Stimulated activated CD4-positive, alpha-beta T cell treated with anti-CD3 and anti-CD28 coated beads, Interleukin-1b, Interleukin-23, amount 100 ng/mL, for 24 hours (primary cell): ENCODE results near the gene KREMEN2.

Experiments
- DNase-seq, 4 experiments: peaks; one replicate each; pipeline ENCODE4 v3.0.0-alpha.2; 2020; ENCODE audit warnings: low read depth in 4 of 4, low spot score in 1 of 4

The KREMEN2 gene

GRCh38 chr16:2964475-2965336 is 631 bp downstream of the KREMEN2 start:
- DNase-seq, result peak in 1 of 4 experiments; percentile 59

GRCh38 chr16:2966043-2966807 is 2.1 kb downstream of the KREMEN2 start:
- DNase-seq, result no peak

- DNase-seq, result no peak
Measured at GRCh38 chr16:2966808-2967191, 2.7 kb downstream of the KREMEN2 start.

DNA sequence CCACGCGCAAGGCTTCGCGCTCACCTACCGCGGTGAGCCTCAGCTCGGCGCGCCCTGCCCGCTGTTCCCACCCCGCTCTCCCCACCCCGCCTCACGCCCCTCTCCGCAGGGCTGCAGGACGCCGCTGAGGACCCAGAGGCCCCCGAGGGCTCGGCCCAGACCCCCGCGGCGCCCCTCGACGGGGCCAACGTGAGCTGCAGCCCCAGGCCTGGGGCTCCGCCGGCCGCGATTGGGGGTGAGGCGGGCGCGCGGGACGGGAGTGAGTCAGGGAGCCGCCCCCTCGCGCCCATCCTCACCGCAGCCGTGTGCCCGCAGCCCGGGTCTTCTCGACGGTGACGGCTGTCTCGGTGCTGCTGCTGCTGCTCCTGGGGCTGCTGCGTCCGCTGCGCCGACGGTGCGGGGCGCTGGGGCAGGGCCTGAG is 3.1 kb downstream of the KREMEN2 start:
- no peak for DNase-seq

DNA sequence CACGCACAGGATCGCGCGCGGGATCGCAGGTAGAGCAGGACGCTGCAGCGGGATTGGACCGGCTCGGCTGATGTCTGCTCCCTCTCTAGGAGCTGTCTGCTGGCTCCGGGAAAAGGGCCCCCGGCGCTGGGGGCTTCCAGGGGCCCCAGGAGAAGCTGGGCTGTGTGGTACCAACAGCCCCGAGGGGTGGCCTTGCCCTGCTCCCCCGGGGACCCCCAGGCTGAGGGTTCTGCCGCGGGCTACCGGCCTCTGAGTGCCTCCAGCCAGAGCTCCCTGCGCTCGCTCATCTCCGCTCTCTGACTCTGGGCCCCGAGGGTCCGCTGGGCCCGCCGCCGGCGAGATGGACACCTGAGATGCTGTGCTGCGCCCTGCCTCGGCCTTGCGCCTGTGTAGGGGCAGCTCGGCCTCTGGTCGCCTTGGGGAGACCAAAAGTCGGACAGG is 3.7 kb downstream of the KREMEN2 start:
- no peak for DNase-seq

DNA sequence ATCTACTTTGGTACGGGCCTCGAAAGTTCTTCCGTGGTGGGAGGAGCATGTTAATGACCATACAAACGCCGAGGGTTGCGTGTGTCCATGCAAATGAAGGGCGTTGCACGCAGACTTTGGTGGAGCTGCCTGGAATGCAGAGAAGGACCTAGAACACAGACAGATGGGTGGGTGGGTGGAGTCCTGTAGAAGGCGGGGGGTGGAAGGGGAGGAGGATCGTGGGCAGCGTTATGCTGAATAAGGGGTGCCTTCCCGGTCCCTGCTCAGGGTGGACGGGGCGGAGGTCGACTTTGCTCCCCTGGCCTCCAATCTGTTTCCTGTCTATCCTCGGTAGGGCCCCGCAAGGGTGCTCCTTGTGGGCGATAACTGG is 4.3 kb downstream of the KREMEN2 start:
- no peak for DNase-seq

DNA sequence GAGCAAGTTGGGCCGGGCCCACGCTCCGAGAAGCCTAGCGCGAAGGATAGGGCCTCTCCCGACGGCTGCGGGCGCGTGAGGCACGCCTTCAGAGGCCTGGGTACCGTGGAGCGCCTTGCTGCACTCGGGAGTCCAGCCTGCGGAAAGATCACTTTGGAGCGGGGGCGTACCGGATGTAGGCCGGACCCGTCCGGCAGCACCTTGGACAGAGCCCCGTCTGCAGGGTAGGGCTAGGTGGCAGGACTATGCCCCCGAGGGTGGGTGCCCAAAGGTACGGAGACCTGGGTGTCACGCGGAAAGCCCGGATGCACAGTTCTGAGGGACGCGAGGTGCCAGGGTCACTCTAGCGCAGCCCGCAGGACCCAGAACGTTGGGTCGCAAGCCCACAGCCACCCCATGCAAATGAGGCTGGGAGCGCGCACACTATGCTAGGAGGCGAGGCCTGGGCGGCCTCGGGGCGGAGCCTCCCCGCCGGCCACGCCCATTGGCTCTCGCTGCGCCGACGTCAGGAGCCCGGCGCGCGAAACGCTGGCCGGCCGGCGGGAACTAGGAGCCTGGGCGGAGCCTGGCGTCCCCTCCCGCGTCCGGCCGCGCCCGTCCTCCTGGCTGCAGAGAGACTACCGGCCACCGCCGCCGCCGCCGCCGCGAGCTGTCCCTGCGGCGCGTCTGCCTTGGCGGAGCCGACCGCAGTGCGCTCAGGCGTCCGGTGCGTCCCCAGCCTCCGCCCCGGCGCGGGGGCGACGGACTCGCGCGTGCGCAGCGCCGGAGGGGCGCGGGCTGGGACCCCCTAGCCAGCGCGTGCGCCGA is 4.9 kb downstream of the KREMEN2 start, which contains the start of gene PAQR4:
Gene PAQR4, plus strand, starts transcription at position 611 of the 807 bp plus-strand sequence. CDS start 327 bp downstream, outside the sequence.
- DNase-seq, result peak; percentile 54 to 83 (median 70)

DNA sequence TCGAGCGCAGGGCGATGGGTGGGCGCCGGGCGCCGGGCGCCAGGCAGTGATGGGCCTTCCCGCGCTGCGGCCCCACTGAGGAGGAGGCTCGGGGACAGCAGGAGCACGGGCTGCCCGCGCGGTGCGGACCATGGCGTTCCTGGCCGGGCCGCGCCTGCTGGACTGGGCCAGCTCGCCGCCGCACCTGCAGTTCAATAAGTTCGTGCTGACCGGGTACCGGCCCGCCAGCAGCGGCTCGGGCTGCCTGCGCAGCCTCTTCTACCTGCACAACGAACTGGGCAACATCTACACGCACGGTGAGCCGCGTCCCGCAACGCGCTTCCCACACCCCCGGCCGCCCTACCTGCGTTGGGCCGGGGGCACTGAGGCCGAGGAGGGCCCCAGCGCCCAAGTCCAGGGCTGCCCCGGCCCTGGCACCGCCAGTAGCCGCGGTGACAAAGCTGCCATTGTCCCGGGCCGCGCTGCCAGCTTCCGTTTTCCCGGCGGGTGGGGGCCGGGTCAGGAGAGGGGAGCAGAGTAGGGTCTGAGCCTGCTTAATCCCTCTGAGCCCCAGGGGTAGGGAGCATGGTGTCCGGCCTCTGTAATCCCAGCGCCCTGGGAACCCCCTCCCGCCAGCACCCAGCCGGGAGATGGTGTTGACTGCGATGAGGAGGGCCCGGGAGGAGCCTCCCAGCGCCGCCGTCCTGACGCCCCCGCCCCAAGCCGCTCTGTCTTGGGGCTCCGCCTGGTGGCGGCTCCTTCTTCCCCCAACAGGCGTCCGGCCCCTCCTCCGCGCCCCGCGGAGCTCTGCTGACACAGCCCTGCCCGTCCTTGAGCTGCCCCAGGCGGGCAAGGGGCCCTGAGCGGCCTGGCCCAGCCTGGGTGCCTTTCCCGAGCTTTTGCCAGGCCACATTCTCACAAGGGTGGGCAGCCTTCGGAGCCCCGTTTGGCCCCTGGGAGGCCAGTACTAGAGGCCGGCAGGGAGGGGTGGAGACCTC is 5.8 kb downstream of the KREMEN2 start:
- DNase-seq, result peak in 3 of 4 experiments; percentile 36 to 81 (median 51)

GRCh38 chr16:2970563-2970962 is 6.5 kb downstream of the KREMEN2 start:
- DNase-seq, result no peak

DNA sequence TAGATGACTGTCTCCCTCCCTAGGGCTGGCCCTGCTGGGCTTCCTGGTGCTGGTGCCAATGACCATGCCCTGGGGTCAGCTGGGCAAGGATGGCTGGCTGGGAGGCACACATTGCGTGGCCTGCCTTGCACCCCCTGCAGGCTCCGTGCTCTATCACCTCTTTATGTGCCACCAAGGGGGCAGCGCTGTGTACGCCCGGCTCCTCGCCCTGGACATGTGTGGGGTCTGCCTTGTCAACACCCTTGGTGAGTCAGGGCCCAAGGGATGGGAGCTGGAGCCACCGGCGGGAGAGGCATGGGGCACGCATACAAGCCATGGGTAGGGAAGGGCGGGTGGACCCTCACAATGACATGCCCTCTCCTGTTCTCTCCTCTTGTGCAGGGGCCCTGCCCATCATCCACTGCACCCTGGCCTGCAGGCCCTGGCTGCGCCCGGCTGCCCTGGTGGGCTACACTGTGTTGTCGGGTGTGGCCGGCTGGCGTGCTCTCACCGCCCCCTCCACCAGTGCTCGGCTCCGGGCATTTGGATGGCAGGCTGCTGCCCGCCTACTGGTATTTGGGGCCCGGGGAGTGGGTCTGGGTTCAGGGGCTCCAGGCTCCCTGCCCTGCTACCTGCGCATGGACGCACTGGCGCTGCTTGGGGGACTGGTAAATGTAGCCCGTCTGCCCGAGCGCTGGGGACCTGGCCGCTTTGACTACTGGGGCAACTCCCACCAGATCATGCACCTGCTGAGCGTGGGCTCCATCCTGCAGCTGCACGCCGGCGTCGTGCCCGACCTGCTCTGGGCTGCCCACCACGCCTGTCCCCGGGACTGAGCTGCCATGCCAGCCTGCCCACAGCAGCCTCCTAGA is 7.3 kb downstream of the KREMEN2 start:
- no peak for DNase-seq

GRCh38 chr16:2971985-2972784 is 8.1 kb downstream of the KREMEN2 start:
- no peak for DNase-seq

- DNase-seq, result no peak
Measured at GRCh38 chr16:2973093-2973492, 9.0 kb downstream of the KREMEN2 start.

- DNase-seq, result no peak
Measured at GRCh38 chr16:2973605-2974318, 9.7 kb downstream of the KREMEN2 start.

GRCh38 chr16:2974319-2975056 is 10.4 kb downstream of the KREMEN2 start:
- no peak for DNase-seq

- no peak for DNase-seq
Measured at GRCh38 chr16:2975161-2975795, 11.2 kb downstream of the KREMEN2 start.

- DNase-seq, result no peak
Measured at GRCh38 chr16:2976201-2976600, 12.1 kb downstream of the KREMEN2 start.

DNA sequence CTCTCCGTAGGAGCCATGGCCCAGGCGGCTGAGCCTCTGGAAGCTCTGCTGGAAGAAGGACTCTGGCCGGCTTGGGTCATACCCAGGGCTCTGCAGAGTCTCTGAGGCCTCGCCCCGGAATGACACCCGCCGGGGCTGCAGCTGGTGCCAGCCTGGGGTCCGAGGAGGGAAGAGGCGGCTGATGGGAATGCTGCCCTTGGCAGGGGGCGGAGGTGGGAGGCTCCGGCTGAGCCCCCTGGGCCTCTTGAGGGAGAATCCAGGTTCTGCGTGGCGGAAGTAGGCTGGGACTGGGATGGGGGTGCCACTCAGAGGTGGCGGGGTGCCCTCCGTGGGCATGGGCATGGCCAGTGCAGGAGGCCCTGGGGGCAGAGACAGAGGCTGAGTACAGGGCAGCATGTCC is 12.6 kb downstream of the KREMEN2 start:
- DNase-seq, result no peak
